KOPT-K1 (cell line): ENCODE measurements around the gene DESI2.

Source experiments
- H3K27ac ChIP-seq: fragments of 200-600 bp; sonication (generic); 2 replicates; pipeline ENCODE4 v1.5.1; 2016; ENCODE audit warnings: antibody characterized with exemption, mild to moderate bottlenecking, low read depth, low read length; ENCODE audit not compliant: poor library complexity, severe bottlenecking
- H3K36me3 ChIP-seq: fragments of 200-600 bp; sonication (generic); 2 replicates; pipeline ENCODE4 v1.5.1; 2017; ENCODE audit warnings: antibody characterized with exemption, mild to moderate bottlenecking, low read length, moderate library complexity; ENCODE audit not compliant: insufficient read depth
- H3K9me3 ChIP-seq: fragments of 200-600 bp; sonication (generic); 2 replicates; pipeline ENCODE4 v1.5.1; 2017; ENCODE audit warnings: antibody characterized with exemption, low read length, mild to moderate bottlenecking; ENCODE audit not compliant: insufficient read depth, poor library complexity, severe bottlenecking

The DESI2 gene

GRCh38 chr1:244652623-244653438 lies at the start of gene DESI2:
Gene DESI2, plus strand, starts transcription at chr1:244653126. Its CDS starts 188 bp downstream, at chr1:244653314.
- Histone ChIP-seq H3K27ac (peak within 1 kb of the TSS; percentile 85), H3K36me3 (peaks cover 13% of the 10 kb centered on the region), H3K9me3 (no peaks in the 10 kb centered on the region)

- H3K27ac ChIP-seq, result no peak overlapping the region
- no peaks in the 10 kb centered on the region for H3K9me3 ChIP-seq
- H3K36me3 ChIP-seq, result no peaks in the 10 kb centered on the region
Observed at GRCh38 chr1:244603498-244603897, 49.4 kb upstream of the DESI2 start.

DNA sequence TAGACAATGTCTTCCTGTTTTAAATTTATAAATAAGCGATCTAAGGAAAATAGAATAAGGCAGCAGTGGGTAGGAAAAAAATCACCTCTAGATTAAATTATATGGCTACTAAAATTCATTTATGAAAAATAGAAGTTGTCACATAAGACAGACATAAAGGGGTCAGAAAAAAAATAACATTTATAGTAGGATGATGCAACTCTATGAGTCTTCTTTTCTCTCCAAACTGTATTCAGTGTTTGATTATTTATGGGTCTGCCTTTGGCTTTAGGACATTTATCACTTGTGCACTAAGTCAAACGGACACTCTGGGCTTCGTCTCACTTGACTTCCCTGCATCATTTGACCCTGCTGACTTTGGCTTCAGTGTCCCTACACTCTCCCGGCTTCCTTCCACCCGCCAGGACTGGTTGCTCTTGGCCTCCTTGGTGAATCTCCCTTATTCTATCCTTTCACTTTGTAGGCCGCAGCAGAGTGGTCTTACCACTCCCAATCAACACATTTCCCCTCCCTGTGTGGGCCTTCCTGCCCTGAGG lies 47.0 kb upstream of the DESI2 start:
- Histone ChIP-seq H3K27ac (no peak overlapping the region), H3K9me3 (no peaks in the 10 kb centered on the region), H3K36me3 (no peaks in the 10 kb centered on the region)

- no peak overlapping the region for H3K27ac ChIP-seq
- no peaks in the 10 kb centered on the region for H3K9me3 ChIP-seq
- no peaks in the 10 kb centered on the region for H3K36me3 ChIP-seq
Observed at GRCh38 chr1:244614113-244614836, 38.7 kb upstream of the DESI2 start.

- Histone ChIP-seq H3K9me3 (no peaks in the 10 kb centered on the region), H3K27ac (no peak overlapping the region)
Observed at GRCh38 chr1:244614879-244615278, 38.0 kb upstream of the DESI2 start.

DNA sequence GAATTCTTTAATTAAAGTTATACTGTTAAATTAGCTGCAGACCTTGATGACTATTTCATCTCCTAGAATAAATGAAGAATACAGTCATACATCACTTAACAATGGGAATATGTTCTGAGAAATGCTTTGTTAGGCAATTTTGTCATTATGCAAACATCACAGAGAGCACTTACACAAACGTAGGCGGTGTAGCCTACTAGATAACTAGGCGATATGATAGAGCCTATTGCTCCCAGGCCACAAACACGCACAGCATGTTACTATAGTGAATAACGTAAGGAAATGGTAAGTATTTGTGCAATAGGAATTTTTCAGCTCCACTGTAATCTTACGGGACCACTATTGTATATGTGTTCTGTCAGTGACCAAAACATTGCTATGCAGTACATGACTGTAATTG lies 37.6 kb upstream of the DESI2 start:
- Histone ChIP-seq H3K9me3 (no peaks in the 10 kb centered on the region), H3K27ac (no peak overlapping the region), H3K36me3 (no peaks in the 10 kb centered on the region)

More at GRCh38 chr1:244614879-244615278, 38.0 kb upstream of the DESI2 start:
- no peaks in the 10 kb centered on the region for H3K36me3 ChIP-seq

DNA sequence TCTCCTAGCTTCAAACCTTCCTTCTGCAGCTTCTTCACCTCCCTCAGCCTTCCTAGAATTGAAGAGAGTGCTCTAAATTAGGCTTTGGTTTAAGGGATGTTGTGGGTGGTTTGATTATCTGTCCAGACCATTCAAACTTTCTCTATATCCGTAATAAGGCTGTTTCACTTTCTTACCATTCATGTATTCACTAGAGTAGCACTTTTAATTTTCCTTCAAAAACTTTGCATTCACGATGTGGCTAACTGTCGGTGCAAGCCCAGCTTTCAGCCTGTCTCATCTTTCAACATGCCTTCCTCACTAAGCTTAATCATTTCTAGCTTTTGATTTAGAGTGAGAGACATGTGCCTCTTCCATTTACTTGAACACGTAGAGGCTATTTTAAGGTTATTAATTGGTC lies 26.2 kb upstream of the DESI2 start:
- no peaks in the 10 kb centered on the region for H3K9me3 ChIP-seq
- no peaks in the 10 kb centered on the region for H3K36me3 ChIP-seq
- H3K27ac ChIP-seq, result no peak overlapping the region

GRCh38 chr1:244628789-244629188 lies 24.1 kb upstream of the DESI2 start:
- no peaks in the 10 kb centered on the region for H3K36me3 ChIP-seq
- H3K9me3 ChIP-seq, result no peaks in the 10 kb centered on the region
- no peak overlapping the region for H3K27ac ChIP-seq

DNA sequence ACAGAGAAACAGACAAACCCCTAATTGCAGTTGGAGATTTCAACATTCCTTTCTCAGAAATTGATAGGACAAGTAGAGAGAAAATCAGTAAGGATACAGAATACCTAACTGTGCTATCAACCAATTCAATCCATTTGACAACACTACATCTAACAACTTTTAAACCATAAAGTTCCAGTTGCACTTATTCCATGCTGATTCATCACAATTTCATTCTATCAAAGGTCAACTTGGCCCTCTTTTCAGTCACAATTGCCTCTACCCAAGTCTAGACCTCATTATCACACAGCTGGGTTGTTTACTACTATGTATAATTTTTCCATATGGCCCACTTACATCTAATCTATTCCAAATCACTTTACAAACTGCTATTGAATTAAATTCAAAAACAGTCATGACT lies 19.8 kb upstream of the DESI2 start:
- no peaks in the 10 kb centered on the region for H3K36me3 ChIP-seq
- H3K9me3 ChIP-seq, result no peaks in the 10 kb centered on the region
- no peak overlapping the region for H3K27ac ChIP-seq

- H3K27ac ChIP-seq, result no peak overlapping the region
Observed at GRCh38 chr1:244634546-244634945, 18.4 kb upstream of the DESI2 start.

DNA sequence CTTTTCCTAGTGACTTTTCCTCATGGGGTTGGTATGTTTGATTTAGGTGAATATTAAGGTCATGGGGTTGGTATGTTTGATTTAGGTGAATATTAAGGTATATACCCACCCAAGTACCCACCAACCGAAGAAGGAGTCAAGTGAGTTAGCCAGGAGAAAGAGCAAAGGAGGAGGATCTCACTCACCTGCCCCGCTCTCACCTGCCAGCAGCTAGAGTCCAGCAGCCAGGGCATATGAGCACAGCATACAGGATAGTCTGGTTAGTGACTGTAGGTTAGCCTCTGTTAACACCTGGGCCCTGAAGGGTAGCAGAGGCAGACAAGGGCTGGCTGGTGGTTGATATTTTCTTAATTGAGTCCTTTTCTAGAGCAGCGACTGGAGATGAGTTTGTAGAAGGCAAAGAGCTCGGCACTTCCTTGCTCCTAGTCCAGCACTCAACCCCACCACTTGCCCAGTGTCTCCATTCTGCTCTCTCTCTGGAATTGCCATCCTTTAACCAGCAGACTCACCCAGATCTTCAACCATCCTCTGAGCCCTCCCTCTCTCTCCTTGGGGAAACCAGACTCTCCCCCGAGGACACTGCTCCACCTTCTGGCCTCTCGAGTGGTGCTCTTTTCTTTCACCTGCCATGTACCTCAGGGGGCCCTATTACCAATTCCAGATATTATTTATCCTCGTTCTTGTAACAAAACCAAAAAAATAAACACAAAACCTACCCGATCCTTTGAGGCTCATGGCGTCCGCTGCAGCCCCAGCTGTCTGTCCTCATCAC lies 16.3 kb upstream of the DESI2 start:
- Histone ChIP-seq H3K27ac (no peak overlapping the region), H3K9me3 (no peaks in the 10 kb centered on the region), H3K36me3 (no peaks in the 10 kb centered on the region)

More at GRCh38 chr1:244634546-244634945, 18.4 kb upstream of the DESI2 start:
- Histone ChIP-seq H3K36me3 (no peaks in the 10 kb centered on the region), H3K9me3 (no peaks in the 10 kb centered on the region)

DNA sequence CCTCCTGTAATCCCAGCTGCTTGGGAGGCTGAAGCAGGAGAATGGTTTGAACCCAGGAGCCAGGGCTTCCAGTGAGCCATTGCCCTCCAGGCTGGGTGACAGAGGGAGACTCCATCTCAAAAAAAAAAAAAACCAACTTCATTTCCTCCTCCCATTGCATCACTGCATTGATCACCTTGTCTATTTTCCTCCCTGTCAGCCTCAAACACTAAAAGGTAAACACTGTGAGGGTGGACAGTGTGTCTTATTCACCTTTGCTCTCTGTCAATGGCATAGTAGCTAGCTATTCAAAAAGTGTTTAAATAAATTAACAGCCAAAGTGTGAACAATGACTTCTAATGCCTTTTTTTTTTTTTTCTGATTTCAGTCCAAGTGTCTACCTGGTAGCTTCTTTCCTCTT lies 13.4 kb upstream of the DESI2 start:
- Histone ChIP-seq H3K36me3 (no peaks in the 10 kb centered on the region), H3K27ac (no peak overlapping the region), H3K9me3 (no peaks in the 10 kb centered on the region)

GRCh38 chr1:244640917-244641316 lies 12.0 kb upstream of the DESI2 start:
- no peaks in the 10 kb centered on the region for H3K36me3 ChIP-seq
- no peaks in the 10 kb centered on the region for H3K9me3 ChIP-seq
- H3K27ac ChIP-seq, result no peak overlapping the region

DNA sequence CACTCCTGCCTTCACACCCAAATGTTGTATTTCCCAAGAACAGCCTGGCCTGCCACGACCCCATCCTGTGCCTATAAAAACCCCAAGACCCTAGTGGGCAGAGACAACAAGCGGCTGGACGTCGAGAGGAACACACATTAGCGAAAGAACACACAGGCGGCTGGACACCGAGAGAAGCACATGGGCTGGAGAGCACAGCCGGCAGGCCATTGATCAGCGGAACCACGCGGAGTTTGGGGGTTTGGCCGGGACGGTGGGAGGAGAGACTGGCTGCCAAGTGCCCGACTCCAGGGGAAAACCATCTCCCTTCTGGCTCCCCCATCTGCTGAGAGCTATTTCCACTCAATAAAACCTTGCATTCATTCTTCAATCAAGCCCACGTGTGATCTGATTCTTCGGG lies 10.4 kb upstream of the DESI2 start:
- Histone ChIP-seq H3K27ac (no peak overlapping the region), H3K9me3 (no peaks in the 10 kb centered on the region), H3K36me3 (no peaks in the 10 kb centered on the region)

DNA sequence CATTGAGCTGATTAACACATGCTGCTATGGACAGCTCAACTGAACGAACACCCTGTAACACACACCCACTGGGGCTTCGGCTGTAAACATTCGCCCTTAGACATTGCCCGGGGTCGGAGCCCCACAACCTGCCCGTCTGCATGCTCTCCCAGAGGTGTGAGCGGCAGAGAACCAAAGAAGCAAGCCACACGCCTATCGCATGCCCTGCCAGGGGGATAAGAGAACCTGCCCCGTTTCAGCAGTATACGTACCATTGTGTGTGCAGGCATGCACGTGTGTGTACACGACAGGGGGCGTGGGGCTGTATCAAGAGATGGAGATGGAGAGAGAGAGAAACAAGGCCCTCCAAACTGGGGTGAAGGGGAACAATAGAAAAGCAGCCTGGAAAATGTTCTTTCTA lies 9.9 kb upstream of the DESI2 start:
- Histone ChIP-seq H3K9me3 (no peaks in the 10 kb centered on the region), H3K36me3 (no peaks in the 10 kb centered on the region), H3K27ac (no peak overlapping the region)
